Psoas muscle (tissue), 8 donors: ENCODE data around the gene ADGRG3. TPM values are rescaled to one million over a fixed set of nuclear protein-coding genes. Genes with fewer than 3 reads are reported as not detected.

Source experiments
- ATAC-seq, 4 donors: fragments of 200-7000 bp; cut with Tn5 transposase; one replicate each; pipeline ENCODE4 v1.9.1; 2020; ENCODE audit warnings: moderate library complexity in 3 of 4, mild to moderate bottlenecking in 2 of 4
- DNase-seq, 2 donors: peaks; one replicate each; pipeline ENCODE4 v3.0.0-alpha.2; 2020
- H3K27ac ChIP-seq: fragments of 200-600 bp; one replicate; pipeline ENCODE4 v1.8.0; 2022
- H3K27me3 ChIP-seq, 3 donors: fragments of 200-600 bp in 1 of 3; one replicate each; pipeline versions ENCODE4 v1.6.1 to v1.8.0; 2013 to 2022; ENCODE audit warnings: low read length in 2 of 3, mild to moderate bottlenecking in 2 of 3, moderate library complexity in 1 of 3; ENCODE audit not compliant: insufficient read depth in 3 of 3
- H3K36me3 ChIP-seq, 2 donors: fragments of 200-600 bp in 1 of 2; one replicate each; pipeline versions ENCODE4 v1.6.1 to v1.8.0; 2013 to 2022; ENCODE audit warnings: low read depth in 1 of 2, mild to moderate bottlenecking in 1 of 2, moderate library complexity in 1 of 2; ENCODE audit not compliant: insufficient read depth in 1 of 2
- H3K4me1 ChIP-seq: fragments of 200-600 bp; one replicate; pipeline ENCODE4 v1.8.0; 2022
- H3K4me3 ChIP-seq: fragments of 200-600 bp; one replicate; pipeline ENCODE4 v1.8.0; 2022; ENCODE audit warnings: mild to moderate bottlenecking
- H3K9me3 ChIP-seq: fragments of 200-600 bp; one replicate; pipeline ENCODE4 v1.8.0; 2022
- CTCF ChIP-seq: fragments of 200-600 bp; IDR thresholded peaks from one replicate; pipeline ENCODE4 v1.8.0; 2022; ENCODE audit warnings: antibody characterized with exemption
- WGBS, 3 donors: extraction: QIAGEN DNeasy Blood & Tissue Kit; methylation state at CpG; one replicate each; pipeline versions ENCODE4 v1.1.6 to v1.1.7; 2013; 5-methylcytosine and 5-hydroxymethylcytosine counted together
- intact Hi-C, 2 donors: fragments of 100-400 bp; cut with DNase I; formaldehyde crosslinking; loops; one replicate each; pipeline versions ENCODE4 v1.11.0 to v1.14.2; 2022
- polyA plus RNA-seq, 3 donors: library from polyadenylated mRNA; stranded (reverse); fragments of 200-250 nt; gene quantifications; one replicate each; pipeline ENCODE4 v1.2.3, GENCODE V29; 2013
- total RNA-seq, 4 donors: library from RNA; stranded (reverse); fragmentation: NEBNext Ultra II Directional in 2 of 4; extraction: Animal tissue kit (Norgen Biotek cat#: 25700) in 2 of 4; gene quantifications; one replicate each; pipeline versions ENCODE4 v1.2.1 to v1.2.4, GENCODE V29; 2021 to 2023
- donor health status: healthy with polysubstance abuse.
- donor health status: DM: no; HTN: no; CAD: no; lungs with moderate emphysema.
- donor health status: Bipolar disorder and iron deficiency.
- donor health status: healthy.
- donor health status: DM: yes; HTN: yes; CAD: no.
- donor health status: DM: no; HTN: no; CAD: no.
- donor health status: DM: no; HTN: no; CAD: no.
- donor health status: DM: yes; HTN: yes; CAD: no.

Gene ADGRG3
- total and polyA plus RNA-seq, 7 donors, result 0.16 to 0.57 (median 0.31) TPM

GRCh38 chr16:57679016-57679415 is 10.9 kb downstream of the ADGRG3 start:
- ATAC-seq, result no peak
- no peak for TF ChIP-seq CTCF
- DNase-seq, result no peak
- Histone ChIP-seq H3K4me1 (no peaks in the 10 kb centered on the region), H3K4me3 (no peak overlapping the region), H3K27ac (no peak overlapping the region), H3K36me3 (no peaks in the 10 kb centered on the region), H3K27me3 (no peaks in the 10 kb centered on the region), H3K9me3 (no peaks in the 10 kb centered on the region)
- intact Hi-C loops, result no loop called here
- 83 to 89% (median 88%) methylated on average over 12 of the region's 12 CpGs for WGBS, 3 donors

DNA sequence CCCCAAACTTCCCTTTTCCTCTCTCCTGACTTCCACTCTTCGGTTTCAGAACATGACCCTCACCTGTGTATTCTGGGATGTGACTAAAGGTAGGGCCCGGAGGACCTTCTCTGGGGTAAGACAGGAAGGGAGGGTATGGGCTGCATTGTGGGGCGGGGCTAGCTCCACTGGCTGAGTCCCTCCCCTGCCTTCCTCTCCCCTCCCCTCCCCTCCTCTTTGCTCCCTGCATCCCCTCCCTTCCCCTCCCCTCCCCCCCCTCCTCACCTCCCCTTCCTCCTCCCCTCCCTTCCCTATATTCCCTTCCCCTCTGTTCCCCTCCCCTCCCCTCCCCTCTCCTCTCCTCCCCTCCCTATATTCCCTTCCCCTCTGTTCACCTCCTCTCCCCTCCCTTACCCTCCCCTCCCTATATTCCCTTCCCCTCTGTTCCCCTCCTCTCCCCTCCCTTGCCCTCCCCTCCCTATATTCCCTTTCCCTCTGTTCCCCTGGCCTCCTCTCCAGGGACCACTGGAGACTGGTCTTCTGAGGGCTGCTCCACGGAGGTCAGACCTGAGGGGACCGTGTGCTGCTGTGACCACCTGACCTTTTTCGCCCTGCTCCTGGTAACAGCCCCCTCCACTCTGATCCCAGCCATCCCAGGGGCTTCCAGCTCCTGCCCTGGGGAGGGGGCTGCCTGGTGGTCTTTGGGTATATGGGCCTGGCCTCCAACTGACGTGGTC is 11.8 kb downstream of the ADGRG3 start:
- Histone ChIP-seq H3K9me3 (no peaks in the 10 kb centered on the region), H3K4me3 (no peak overlapping the region), H3K27ac (no peak overlapping the region), H3K4me1 (no peaks in the 10 kb centered on the region), H3K27me3 (no peaks in the 10 kb centered on the region), H3K36me3 (no peaks in the 10 kb centered on the region)
- no peak for ATAC-seq
- no peak for DNase-seq
- no peak for TF ChIP-seq CTCF
- 61 to 69% (median 66%) methylated on average over 7 of the region's 7 CpGs for WGBS, 3 donors
- intact Hi-C loops, result no loop called here

DNA sequence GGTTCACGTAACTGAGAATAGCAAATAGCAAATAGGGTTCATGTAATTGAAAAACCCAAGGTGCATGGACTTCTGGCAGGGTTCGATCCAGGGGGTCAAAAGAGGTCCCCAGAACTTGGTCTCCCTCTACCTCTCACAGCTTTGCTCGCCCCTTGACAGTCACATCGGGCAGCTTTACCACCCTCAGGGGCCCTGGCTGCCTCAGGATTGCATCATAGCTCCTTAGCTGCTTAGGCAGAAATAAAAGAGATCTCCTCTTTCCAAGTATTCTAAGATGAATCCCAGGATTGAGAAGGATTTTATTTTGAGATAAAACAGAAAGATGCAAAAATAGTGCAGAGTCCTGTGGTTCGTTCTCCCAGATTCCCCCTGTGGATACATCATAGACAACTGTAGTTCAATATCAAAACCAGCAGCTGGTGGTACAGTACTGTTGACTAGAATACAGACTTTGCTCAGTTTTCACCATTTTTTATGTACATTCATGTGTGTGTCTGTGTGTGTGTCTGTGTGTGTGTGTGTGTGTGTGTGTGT is 12.8 kb downstream of the ADGRG3 start:
- Histone ChIP-seq H3K27me3 (no peaks in the 10 kb centered on the region), H3K27ac (no peak overlapping the region), H3K36me3 (no peaks in the 10 kb centered on the region), H3K4me3 (no peak overlapping the region), H3K9me3 (no peaks in the 10 kb centered on the region), H3K4me1 (no peaks in the 10 kb centered on the region)
- ATAC-seq, result no peak
- TF ChIP-seq CTCF, result no peak
- DNase-seq, result no peak
- WGBS, 3 donors, result 78 to 80% (median 79%) methylated on average over 5 of the region's 5 CpGs
- intact Hi-C loops, result no loop called here

- no peaks in the 10 kb centered on the region for H3K36me3 ChIP-seq
- 91 to 93% (median 91%) methylated on average over 12 to 13 of the region's 13 CpGs for WGBS, 3 donors
- no peak for ATAC-seq
- no peak for DNase-seq
- H3K4me3 ChIP-seq, result no peak overlapping the region
- no peaks in the 10 kb centered on the region for H3K27me3 ChIP-seq
- H3K4me1 ChIP-seq, result no peaks in the 10 kb centered on the region
- TF ChIP-seq CTCF, result no peak
- H3K9me3 ChIP-seq, result no peaks in the 10 kb centered on the region
- H3K27ac ChIP-seq, result no peak overlapping the region
- intact Hi-C loops, result no loop called here
Measured at GRCh38 chr16:57681950-57682728, 14.0 kb downstream of the ADGRG3 start.
